ENCODE results near the gene WBP11.

WBP11 gene

DNA sequence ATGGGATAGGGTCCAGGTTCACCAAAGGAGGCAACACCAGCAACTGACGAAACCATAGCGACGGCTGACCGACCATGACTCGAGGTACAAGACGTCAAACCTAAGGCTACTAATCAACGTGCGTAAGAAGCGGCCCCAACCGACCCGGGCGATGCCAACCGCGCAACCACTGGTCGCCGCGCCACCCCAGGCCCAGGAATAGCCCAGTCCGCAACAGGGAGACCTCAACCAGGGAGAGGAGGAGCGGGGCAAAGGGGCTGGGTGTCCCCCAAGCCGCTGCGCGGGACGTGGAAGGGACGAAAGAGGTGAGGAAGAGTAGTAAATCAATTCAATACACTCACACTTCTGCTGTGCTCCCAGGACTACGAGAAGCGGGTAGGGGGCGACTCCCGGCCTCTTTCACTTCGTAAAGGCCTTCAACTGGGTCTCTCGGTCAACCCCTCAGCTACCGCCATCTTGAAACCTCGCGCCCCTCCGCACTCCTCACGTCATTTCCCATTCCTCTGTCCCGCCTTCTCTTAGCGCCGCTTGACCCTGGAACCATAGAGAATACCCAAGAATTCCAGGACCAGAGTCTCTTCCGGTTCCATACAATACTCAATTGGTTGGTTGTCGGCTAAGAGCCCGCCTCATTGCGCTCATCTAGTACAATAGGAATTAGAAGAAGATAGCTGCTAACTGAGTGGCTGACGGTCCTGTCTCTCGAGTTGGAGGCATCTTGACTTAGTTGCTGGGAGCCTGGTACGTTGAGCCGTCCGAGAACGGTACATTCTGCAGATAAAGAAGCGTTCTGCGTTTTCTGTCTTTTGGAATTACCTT lies at the start of gene WBP11, which contains the start of gene C12orf60:
WBP11 (minus strand) TSS at position 468 of the 819 bp plus-strand sequence. CDS start 2,095 bp downstream, outside the sequence.
C12orf60 (plus strand) TSS at position 660 of the 819 bp plus-strand sequence. CDS start 19,266 bp downstream, outside the sequence.
- peak; percentile 92 to 100 for DNase-seq

- no peak for DNase-seq
These were observed 49.6 kb upstream of the WBP11 start for GRCh38 chr12:14852880-14853279.

DNA sequence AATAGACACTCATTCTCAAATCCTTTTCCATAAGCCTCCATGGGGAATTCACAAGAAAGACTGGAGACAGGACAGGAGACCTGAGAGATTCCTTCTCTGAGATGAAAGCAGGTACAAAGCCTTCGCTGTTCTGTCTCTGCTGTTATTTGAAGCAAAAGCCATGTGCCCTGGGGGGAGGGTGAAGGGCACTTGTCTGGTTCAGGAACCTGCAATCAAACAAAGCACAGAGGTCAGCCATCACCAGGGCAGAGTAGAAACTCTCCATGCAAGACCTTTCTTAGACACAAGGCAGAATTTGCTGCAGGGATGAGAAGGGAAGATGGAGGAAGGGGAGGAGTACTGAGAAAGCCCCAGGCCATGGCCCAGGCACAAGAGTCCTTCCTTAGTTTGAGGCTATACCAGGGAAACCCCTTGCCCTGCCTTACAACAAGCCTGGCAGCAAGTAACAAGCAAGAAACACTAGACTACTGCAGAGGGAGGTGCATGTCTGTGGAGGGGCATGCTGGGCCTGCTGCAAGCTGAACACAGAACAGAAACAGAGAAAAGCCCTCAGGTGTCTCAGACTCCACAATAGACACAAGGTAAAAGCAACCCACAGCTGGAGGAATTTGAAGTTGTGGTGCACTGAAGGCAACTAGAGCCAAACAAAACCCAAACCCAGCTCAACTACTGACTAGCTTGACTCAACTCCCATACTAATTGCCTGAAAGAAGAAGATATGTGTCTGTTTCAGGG lies 47.8 kb upstream of the WBP11 start:
- DNase-seq, result no peak

DNA sequence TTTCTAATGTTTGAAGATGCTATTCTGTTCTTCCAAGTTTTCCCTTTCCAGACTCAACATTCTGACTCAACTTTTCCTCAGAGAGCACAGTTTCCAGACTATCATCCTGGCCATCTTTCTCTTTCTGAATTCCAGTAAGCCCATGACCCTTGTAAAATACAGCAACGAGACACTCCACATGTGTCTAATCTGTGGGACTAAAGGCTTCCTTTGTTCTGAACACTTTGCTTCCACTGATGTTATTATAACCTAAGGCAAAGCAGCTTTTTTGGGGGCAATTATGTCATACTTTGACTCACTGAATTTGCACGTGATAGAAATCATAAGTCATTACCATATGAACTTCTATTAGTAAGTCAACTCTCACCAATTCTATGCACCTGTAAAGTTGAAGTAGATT lies 46.4 kb upstream of the WBP11 start:
- no peak for DNase-seq

DNA sequence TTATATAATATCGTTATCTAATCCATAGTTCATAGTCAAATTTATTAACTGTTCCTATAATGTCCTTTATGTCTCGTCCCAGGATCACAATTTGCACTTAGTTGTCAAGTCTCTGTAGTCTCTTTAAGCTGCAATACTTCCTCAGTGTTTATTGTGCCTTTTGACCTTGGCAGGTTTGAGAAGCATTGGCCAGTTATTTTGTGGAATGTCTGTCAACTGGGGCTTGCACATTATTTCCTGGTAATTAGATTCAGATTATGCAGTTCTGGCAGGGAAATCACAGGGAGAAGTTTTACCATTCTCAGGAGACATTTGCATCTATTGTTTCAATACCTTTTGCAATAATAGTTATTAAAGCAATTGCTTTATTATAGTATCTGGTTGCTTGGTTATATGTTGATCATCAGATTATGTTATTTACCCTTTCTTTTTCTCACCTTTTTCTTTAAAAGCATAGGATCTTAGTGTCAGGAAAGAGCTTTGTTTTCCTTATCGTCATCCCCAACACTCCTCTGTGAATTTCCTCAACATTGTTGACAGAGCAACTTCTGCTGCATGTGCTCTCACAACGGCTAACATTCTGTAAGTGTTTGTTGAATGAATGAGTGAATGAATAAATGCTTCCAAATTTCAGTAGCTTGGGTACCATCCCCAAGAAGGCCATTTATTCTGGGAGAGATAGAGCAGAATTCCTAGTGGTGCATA lies 43.8 kb upstream of the WBP11 start:
- DNase-seq, result no peak

GRCh38 chr12:14846042-14846587 lies 42.8 kb upstream of the WBP11 start:
- DNase-seq, result no peak

DNA sequence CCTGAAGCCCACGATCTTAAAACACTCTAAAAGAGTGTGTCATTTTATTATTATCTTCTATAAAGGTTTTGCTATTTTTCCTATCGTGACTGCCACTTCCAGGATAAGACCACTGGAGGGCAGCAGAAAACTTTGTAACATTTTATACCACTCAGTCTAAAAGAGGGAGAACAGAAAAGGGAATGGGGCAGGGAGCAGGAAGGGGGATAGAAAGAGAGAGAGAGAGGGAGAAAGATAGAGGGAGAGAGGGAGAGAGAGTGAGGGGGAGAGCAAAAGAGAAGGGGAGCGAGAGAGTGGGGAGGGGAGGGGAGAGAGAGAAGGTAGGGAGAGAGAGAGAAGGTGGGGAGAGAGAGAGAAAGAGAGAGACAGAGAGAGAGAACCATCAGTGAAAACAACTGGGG lies 42.1 kb upstream of the WBP11 start:
- DNase-seq, result peak; percentile 12 to 61

DNA sequence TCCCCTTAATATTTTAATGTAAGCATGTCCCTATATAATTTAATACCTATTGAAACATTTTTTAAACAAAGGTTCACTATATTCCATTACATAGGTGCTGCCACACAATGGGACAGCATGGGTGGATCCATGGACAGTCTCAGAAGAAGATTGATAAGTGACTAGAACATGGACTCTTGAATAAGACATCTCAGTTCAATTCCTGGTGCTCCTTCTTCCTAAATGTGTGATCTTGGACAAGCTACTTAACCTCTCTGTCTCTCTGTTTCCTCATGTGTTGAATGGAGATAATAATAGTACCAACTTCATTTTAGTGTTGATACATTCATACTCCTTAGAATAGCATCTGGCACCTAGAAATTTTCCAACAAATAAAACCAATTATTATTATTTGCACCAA lies 41.1 kb upstream of the WBP11 start:
- no peak for DNase-seq

GRCh38 chr12:14843425-14843887 lies 40.2 kb upstream of the WBP11 start, which contains the start of gene ART4:
ART4 (minus strand) TSS chr12:14843526; CDS start chr12:14843113, 413 bp downstream.
- no peak for DNase-seq

DNA sequence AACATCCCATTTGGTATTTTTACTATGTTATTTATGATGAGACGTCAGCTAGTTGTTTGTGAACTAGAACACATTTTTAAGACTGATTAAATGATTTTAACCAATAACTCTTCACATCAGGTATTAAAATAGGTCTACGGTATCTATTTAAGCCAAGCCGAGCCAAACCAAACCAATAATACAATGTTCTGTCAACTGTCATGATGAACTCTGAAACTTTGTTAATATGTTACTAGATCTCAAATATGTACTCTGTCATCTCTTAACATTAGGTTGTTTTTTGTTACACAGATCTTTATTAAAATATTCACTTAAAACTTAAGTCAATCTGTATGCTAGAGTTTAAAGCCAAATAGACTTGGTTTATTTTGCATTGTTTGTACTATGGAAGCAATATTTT lies 39.0 kb upstream of the WBP11 start:
- DNase-seq, result no peak

DNA sequence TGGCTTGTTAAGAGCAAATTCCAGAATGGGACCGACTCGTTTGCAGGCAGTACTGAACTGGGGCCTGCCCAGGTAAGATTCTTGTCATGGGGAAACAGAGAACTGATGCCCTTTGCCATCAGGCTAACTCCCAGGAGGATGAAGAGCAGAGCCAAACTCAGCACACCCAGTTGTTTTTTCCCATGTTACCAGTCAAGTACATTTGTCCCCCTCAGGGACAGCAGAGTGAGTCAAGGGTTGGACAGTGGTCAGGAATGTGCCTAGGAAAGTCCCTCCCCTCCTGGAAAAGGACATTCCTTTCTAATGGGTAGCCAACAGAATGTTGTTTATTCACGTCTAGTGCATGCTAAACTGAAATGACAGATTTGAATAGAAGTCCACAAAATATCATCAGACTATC lies 38.5 kb upstream of the WBP11 start:
- no peak for DNase-seq

- DNase-seq, result no peak
These were observed 37.3 kb upstream of the WBP11 start for GRCh38 chr12:14840616-14841015.

- DNase-seq, result no peak
These were observed 36.0 kb upstream of the WBP11 start for GRCh38 chr12:14839262-14839661.

DNA sequence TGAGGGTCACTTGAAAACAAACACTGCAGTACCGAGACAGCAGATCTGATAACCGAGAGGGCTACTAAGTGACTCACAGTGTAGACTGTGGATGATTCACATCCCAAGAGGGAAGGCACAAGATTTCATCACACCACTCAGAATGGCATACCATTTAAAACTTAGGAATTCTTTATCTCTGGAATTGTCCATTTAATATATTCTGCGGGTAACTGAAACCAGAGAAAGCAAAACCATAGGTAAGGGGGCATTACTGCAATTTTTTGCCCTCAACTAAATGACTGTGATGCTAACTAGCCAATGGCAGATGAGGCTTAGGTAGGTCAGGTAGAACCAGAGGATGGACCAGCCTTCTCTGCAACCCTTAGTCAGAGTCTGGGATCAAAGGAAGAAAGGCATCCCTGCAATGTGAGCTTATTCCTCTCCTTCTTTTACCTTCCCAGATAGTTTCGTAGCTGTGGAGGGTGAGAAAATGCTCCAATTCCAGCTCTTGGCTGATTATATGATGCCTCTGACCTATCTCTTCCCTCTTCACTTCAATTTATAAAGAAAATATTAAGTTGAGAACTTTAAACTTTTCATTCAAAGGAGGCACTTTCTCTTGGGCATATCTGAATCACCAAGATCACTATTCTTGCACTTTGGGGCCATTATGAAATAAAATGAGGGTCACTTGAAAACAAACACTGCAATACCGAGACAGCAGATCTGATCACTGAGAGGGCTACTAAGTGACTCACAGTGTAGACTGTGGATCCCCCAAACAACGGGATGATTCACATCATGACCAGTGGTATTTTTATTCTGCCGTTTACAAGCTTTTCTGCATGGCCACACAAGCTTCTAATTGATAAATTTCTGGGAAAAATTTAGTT lies 33.3 kb upstream of the WBP11 start:
- DNase-seq, result no peak

GRCh38 chr12:14834509-14834908 lies 31.2 kb upstream of the WBP11 start:
- no peak for DNase-seq

DNA sequence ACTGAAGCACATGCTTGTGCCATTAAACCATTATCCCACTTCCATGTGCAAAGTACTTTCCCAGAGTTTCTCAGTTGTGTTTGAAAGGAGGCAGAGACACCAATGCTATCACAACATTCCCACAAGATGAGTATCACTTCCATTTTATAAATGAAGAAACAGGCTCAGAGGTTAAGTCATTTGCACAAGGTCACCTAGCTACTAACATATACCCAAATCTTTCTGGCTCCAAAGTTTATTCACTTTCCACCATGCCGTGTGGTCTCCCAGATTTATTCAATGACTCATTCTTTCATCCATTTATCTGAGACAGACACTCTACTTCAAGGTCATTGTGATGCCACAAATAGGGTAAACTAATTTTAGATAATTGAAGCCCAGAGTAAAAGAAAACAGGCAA lies 30.7 kb upstream of the WBP11 start:
- no peak for DNase-seq

DNA sequence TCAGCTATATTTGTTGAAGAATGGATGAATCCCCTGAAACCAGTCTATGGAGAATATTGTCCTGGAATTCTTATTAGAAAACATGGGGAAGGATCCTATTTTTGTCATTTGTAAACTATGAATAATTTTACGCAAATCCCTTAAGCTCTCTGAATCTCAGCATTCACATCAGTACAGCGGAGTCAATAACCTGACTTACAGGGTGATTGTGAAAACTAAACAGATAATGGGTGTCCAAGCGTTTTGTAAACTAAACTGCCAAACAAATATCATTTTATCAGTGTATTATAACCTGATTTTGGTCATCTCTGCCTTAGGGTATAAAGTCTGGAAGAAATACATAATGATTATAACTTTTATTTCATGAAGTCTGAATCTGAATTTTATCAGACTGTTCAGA lies 30.1 kb upstream of the WBP11 start:
- no peak for DNase-seq

GRCh38 chr12:14828892-14829291 lies 25.6 kb upstream of the WBP11 start:
- no peak for DNase-seq

GRCh38 chr12:14827043-14827442 lies 23.8 kb upstream of the WBP11 start:
- no peak for DNase-seq

GRCh38 chr12:14826491-14826890 lies 23.2 kb upstream of the WBP11 start:
- no peak for DNase-seq

DNA sequence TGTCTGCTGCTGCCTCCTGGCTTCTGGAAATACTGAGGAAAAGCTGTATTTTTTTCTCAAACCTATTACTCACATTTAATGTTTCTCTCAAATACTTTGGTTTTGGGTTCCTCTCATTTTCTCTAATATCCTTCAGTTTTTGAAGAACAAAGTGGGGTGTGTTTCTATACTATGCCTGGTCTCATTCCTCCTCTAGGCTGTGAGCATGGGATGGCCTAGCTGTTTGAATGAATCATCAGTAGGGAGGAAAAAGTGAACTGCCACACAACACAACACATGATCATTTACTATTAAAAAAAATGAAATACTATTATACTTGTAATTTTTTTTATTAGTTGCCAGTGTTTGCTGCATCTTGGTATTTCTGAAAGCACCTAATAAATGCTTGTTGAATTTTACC lies 22.0 kb upstream of the WBP11 start:
- no peak for DNase-seq
